Inflammatory macrophage treated with lipopolysaccharide for 4 hours (primary cell): ENCODE measurements around the gene KIRREL3.

Source experiments
- DNase-seq: peaks from one replicate; pipeline ENCODE4 v3.0.0-alpha.2; 2020

Gene KIRREL3

DNA sequence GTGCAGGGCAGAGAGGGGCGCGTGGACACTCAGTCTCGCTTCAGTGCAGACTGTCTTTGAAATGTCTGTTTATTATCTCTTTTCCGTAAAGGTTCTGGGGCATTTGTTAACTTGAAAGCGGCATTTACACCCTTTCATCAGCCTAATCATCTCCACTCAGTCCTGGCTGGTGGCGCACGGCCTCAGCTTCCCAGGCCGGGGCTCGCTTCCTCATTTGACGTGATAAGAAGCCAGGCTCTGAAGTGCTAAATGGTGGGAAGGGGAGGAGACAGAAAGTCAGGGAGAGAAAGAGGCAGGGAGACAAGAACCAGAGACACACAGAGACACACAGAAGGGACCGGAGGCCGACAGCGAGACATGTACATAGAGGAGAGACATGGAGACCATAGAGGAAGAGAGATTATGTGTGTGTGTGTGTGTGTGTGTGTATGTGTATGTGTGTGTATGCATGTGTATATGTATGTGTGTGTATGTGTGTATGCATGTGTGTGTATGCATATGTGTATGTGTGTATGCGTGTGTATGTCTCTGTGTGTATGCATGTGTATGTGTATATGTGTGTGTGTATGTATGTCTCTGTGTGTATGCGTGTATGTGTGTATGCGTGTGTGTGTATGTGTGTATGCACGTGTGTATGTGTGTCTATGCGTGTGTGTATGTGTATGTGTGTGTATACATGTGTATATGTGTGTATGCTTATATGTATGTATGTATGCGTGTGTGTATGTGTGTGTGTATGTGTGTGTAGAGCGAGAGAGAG lies 543.6 kb downstream of the KIRREL3 start:
- no peak for DNase-seq

DNA sequence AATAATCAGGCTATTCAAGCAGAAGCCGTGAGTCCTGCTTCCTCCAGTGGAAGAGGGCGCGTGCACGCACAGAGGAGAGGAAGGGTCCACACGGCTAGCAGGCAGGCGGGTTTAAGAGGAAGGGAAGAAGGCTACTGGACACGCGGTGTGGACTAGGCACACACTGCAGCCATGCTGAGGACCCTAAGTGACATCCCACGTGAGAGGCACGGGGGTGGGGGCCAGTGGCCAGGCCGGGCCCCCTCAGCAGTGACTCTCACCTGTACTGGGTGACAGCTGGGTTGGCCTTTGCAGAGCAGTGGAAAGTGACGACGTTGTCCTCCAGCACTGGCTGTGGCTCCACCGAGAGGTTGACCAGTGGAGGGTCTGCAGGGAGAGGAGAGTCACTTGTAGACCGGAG lies 544.5 kb downstream of the KIRREL3 start:
- DNase-seq, result no peak

- no peak for DNase-seq
Observed at GRCh38 chr11:126452241-126453101, 548.1 kb downstream of the KIRREL3 start.

GRCh38 chr11:126451211-126451802 lies 549.3 kb downstream of the KIRREL3 start:
- DNase-seq, result no peak

GRCh38 chr11:126450806-126451205 lies 549.8 kb downstream of the KIRREL3 start:
- no peak for DNase-seq

DNA sequence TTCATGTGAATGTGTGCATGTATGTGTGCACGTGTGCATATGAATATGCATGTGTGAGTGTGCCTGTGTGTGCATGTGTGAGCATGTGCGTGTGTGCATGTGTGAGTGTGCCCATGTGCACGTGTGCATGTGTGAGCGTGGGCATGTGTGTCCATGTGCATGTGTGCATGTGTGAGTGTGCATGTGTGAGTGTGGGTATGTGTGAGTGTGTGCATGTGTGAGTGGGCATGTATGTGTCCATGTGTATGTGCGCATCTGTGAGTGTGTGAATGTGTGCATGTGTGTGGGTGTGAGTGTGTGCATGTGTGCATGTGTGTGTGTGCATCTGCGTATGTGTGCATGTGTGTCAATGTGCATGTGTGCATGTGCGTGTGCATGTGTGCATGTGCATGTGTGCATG lies 550.4 kb downstream of the KIRREL3 start:
- no peak for DNase-seq

- no peak for DNase-seq
Observed at GRCh38 chr11:126446581-126446980, 554.0 kb downstream of the KIRREL3 start.

DNA sequence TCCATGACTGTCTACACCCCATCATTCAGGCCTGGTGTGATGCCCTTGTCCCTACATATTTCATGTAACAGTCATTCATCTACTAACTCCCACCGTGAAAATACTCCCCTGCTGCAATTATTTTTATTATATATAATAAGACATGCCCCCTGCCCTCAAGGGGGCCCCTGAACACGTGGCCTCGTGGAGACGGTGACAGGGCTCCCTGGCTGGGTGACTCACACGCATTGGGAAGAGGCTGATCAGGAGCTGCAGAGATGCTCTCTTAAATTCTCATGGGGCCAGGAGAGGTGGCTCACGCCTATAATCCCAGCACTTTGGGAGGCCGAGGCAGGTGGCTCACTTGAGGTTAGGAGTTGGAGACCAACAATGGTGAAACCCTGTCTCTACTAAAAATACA lies 556.5 kb downstream of the KIRREL3 start:
- DNase-seq, result no peak

- DNase-seq, result no peak
Observed at GRCh38 chr11:126443120-126443519, 557.5 kb downstream of the KIRREL3 start.

DNA sequence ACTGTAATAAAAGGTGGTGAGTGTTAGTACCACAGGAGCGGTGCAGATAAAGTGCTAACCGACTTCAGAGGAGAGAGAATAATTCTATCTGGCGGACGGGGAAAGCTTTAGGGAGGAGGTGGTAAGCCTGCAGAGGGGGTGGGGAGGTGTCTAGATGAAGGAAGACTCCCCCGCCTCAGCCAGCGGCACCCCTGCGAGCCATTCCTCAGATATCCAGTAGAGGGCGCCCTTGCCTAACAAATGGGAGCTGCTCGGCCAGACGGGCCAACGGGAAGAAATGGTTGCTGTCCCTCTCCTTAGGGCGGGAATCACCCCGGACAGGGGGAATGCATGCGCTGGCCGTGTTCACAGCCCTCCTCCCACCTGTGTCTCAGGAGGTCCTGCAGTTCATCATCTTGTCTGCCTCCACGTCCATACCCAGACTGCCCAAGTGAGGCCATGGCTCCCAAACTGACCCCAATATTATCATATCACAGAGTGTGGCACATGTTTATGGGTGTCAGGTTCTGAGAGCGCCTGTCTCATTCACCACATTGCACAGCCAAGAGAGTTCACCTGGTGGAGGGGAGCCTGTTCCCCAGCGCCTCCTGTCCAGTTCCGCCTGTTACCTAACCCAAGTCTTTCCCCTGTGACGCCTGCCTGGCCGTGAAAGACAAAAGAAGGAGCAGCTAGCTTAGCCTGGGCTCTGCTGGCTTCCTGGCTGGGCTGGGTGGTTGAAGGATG lies 559.6 kb downstream of the KIRREL3 start:
- DNase-seq, result peak; percentile 53

GRCh38 chr11:126440276-126440675 lies 560.3 kb downstream of the KIRREL3 start:
- no peak for DNase-seq

- peak; percentile 29 for DNase-seq
Observed at GRCh38 chr11:126438691-126439090, 561.9 kb downstream of the KIRREL3 start.

- no peak for DNase-seq
Observed at GRCh38 chr11:126438272-126438671, 562.3 kb downstream of the KIRREL3 start.

GRCh38 chr11:126437731-126438130 lies 562.8 kb downstream of the KIRREL3 start:
- no peak for DNase-seq

- no peak for DNase-seq
Observed at GRCh38 chr11:126436209-126436755, 564.3 kb downstream of the KIRREL3 start.

- DNase-seq, result no peak
Observed at GRCh38 chr11:126434950-126435335, 565.6 kb downstream of the KIRREL3 start.

- no peak for DNase-seq
Observed at GRCh38 chr11:126433989-126434949, 566.3 kb downstream of the KIRREL3 start.

- DNase-seq, result no peak
Observed at GRCh38 chr11:126433244-126433846, 567.2 kb downstream of the KIRREL3 start.

GRCh38 chr11:126432525-126432924 lies 568.0 kb downstream of the KIRREL3 start:
- DNase-seq, result no peak

- no peak for DNase-seq
Observed at GRCh38 chr11:126432065-126432461, 568.5 kb downstream of the KIRREL3 start.
